Activated CD8-positive, alpha-beta memory T cell treated with anti-CD3 and anti-CD28 coated beads for 4 hours (primary cell): Measurements from ENCODE around the gene ACCSL.

Source experiments
- DNase-seq, 2 donors: peaks; one replicate each; pipeline ENCODE4 v3.0.0-alpha.2; 2020; ENCODE audit warnings: low read depth in 2 of 2

Gene ACCSL

GRCh38 chr11:44058275-44058674 is 10.5 kb downstream of the ACCSL start:
- DNase-seq, result no peak

GRCh38 chr11:44065161-44065661 is 17.4 kb downstream of the ACCSL start:
- no peak for DNase-seq

GRCh38 chr11:44065841-44066731 is 18.3 kb downstream of the ACCSL start, which contains the start of gene ACCS:
Gene ACCS, plus strand, starts transcription at chr11:44066270. Its CDS starts 1,358 bp downstream, at chr11:44067628.
- peak; percentile 76 to 79 for DNase-seq

- DNase-seq, result no peak
Observed at GRCh38 chr11:44066732-44067141, 19.0 kb downstream of the ACCSL start.

- no peak for DNase-seq
Observed at GRCh38 chr11:44067266-44067665, 19.5 kb downstream of the ACCSL start.

- DNase-seq, result no peak
Observed at GRCh38 chr11:44068180-44068579, 20.4 kb downstream of the ACCSL start.

- no peak for DNase-seq
Observed at GRCh38 chr11:44071157-44071556, 23.4 kb downstream of the ACCSL start.

- DNase-seq, result no peak
Observed at GRCh38 chr11:44072757-44073658, 25.2 kb downstream of the ACCSL start.

- DNase-seq, result no peak
Observed at GRCh38 chr11:44078794-44079193, 31.0 kb downstream of the ACCSL start.

- DNase-seq, result no peak
Observed at GRCh38 chr11:44079376-44079775, 31.6 kb downstream of the ACCSL start.

- DNase-seq, result no peak
Observed at GRCh38 chr11:44080951-44081350, 33.2 kb downstream of the ACCSL start.

- no peak for DNase-seq
Observed at GRCh38 chr11:44082645-44083044, 34.9 kb downstream of the ACCSL start.

- DNase-seq, result no peak
Observed at GRCh38 chr11:44083433-44083832, 35.7 kb downstream of the ACCSL start.

- no peak for DNase-seq
Observed at GRCh38 chr11:44083906-44084305, 36.1 kb downstream of the ACCSL start.

GRCh38 chr11:44085330-44085729 is 37.5 kb downstream of the ACCSL start:
- no peak for DNase-seq

GRCh38 chr11:44088377-44088776 is 40.6 kb downstream of the ACCSL start:
- no peak for DNase-seq

GRCh38 chr11:44088871-44089270 is 41.1 kb downstream of the ACCSL start:
- no peak for DNase-seq

- no peak for DNase-seq
Observed at GRCh38 chr11:44090539-44090938, 42.8 kb downstream of the ACCSL start.

- peak; percentile 55 to 56 for DNase-seq
Observed at GRCh38 chr11:44094260-44094868, 46.6 kb downstream of the ACCSL start.

GRCh38 chr11:44095506-44096359 is 48.0 kb downstream of the ACCSL start, which contains the start of gene EXT2:
Gene EXT2, plus strand, starts transcription at chr11:44095678. Its CDS starts 12,035 bp downstream, at chr11:44107713.
- DNase-seq, result peak; percentile 69 to 76
